Smooth muscle cell of the brain vasculature (primary cell): ENCODE measurements around the gene YY1AP1.
"Not testable (repeated sequence)": the region's sequence is repeated elsewhere in the genome, so short reads cannot be mapped to it uniquely, and the experiment has no call there.

ENCODE experiments used
- DNase-seq: peaks from one replicate; pipeline ENCODE4 v3.0.0-alpha.2; 2012; ENCODE audit warnings: low read depth, low spot score

The YY1AP1 gene

DNA sequence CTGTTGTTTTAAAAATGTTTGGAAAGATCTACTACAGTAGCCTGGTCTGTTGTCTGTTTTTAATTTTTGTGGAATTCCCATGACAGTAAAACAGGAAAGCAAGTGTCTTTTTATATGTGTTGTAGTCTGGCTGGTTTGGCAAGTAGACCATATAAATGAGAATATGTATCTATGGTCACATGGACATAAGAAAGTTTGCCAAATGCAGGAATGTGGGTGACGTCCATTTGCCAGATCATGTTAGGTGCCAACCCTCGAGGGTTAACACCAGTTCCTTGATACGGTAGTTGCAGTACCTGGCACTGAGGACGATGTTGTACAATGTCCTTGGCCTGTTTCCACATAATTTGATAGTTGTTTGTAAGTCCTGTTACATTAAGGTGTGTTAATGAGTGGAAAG lies 6.5 kb upstream of the YY1AP1 start:
- DNase-seq = no peak

- DNase-seq = no peak
These were observed 5.6 kb upstream of the YY1AP1 start for GRCh38 chr1:155694167-155694566.

DNA sequence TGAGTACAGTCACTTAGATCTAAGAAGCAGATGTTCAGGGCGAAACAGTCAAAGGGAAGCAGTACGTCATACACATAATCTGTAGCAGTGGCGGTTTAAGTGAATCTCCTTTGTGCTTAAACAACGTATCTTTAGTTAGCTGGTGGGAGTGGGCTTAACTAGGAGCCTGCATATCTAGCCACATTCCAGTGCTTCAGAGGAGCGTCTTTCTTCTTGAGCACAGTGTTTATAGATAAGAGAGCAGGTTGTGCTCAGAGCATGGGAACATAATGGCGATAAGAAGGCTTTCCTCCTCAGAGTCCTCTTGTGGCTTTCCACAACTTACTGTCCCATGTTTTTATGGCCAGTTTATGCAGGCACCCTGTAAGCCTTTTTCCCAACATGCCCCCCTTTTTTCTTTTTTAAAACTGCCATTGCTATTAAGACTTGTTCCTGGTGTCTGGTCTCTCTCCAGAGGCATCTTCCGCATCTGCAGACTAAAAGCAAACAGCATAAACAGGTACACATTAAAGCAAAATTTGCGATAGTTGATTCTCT lies 3.5 kb upstream of the YY1AP1 start:
- DNase-seq = no peak

- DNase-seq = not testable (repeated sequence)
These were observed 570 bp upstream of the YY1AP1 start, which contains the start of gene DAP3 for GRCh38 chr1:155689081-155689607. Gene DAP3 (plus strand): TSS chr1:155689091. CDS start chr1:155709780, 20,689 bp downstream.

DNA sequence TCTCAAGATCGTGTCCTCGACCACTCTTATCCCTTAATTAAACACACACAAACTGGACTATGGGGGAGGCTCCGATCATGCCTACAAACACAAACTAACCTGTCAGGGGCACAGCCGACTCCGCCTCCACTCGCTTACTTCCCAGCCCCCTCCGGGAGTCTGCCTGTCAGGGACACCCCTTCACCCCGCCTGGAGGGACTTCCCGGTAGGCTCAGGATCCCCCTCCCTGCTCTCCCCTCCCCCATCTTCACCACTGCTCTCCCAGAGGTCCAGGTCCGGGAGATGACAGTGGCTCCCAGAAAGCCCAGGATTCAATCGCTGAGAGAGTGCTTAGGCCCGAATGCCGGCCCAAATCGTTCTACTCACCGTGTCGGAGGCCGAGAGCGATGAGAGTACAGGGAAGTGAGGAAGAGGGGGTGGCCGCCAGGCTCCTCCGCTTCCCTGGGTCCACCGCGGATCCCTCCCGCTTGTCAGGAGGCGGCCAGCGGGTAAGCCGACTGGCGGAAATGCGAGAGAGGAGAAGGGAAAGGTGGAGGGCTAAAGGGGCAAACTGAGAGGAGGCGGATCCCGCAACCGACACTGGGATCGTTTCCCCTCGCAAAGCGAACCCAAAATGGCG lies 760 bp downstream of the YY1AP1 start:
- not testable (repeated sequence) for DNase-seq

DNA sequence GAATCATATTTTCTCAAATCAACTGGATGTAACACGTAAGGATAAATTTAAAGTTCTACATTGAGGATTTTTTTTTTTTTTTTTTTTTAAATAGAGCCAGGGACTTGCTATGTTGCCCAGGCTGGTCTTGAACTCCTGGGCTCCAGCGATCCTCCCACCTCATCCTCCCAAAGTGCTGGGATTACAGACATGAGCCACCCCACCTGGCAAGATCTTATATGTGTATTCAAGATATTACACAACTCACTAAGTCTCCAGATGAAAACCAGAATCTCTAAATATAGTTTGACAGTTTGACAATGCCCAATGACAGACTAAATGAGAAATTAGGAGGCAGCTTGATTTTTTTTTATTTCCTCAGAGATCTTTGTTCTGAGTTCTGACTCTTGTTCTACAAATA lies 6.8 kb downstream of the YY1AP1 start:
- no peak for DNase-seq

GRCh38 chr1:155680531-155680930 lies 8.0 kb downstream of the YY1AP1 start:
- DNase-seq = no peak

DNA sequence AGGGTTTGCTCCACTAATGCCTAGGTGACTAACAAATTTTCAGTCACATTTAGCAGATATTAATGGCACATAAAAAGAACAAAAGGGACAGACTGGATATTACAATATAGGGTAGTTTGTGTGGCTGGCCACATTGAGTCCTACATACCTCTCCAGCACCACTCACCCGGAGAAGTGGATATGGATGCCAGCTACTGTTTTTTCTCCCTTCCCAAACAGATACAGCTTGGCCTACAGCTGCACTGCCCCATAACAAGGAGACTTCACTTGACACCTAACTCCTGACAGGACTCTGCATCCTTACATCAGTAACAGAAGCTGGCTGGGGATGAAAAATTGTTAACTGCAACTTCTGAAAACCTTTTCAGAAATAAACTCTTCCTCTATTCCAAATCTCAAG lies 9.6 kb downstream of the YY1AP1 start:
- not testable (repeated sequence) for DNase-seq

DNA sequence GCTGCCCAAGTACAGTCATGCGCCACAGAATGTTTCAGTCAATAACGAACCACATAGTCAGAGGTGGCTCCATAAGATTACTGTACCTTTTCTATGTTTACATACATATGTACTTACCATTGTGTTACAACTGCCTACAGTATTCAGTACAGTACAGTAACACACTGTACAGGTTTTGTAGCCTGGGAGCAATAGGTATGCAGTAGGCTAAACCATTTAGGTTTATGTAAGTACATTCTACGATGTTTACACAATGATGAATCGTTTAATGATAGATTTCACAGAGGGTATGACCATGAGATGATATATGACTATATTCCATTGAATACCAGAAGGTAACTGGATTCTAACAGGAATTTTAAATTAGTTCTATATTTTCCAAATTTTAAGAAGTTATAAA lies 10.5 kb downstream of the YY1AP1 start:
- DNase-seq = no peak

GRCh38 chr1:155673003-155673402 lies 15.6 kb downstream of the YY1AP1 start:
- no peak for DNase-seq

GRCh38 chr1:155671750-155672149 lies 16.8 kb downstream of the YY1AP1 start:
- DNase-seq = no peak

DNA sequence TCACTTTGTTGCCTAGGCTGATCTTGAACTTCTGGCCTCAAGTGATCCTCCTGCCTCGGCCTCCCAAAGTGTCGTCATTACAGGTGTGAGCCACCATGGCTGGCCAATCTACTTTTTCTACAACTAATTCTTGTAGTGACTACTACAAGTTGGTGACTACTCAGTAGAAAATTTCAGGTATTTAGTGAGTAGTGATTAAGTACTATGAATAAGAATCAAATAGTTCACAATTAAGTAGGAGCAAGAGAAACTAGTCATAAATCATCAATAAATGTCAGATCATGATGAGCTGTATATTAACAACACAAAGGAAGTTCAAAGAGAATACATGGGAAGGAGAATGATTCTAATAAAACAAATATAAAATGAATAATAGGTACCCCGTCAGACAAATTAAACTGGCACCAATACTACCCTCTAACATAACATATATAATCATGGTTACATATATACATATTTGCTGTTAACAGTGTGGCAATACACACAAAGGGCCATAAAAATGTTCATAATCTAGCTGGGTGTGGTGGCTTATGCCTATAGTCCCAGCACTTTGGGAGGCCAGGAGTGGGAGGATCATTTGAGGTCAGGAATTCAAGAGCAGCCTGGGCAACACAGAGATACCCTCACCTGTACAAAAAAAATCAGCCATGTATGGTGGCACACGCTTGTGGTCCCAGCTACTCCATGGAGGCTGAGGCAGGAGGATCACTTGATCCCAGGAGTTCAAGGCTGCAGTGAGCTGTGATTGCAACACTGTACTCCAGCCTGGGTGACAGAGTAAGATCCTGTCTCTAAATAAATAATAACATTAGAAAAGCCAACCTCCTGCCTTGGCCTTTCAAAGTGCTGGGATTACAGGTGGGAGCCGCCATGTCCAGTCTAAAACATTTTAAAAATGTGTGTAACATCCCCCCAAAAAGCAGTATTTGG lies 19.1 kb downstream of the YY1AP1 start:
- no peak for DNase-seq

GRCh38 chr1:155661239-155661638 lies 27.3 kb downstream of the YY1AP1 start:
- DNase-seq = not testable (repeated sequence)

GRCh38 chr1:155657463-155657862 lies 31.1 kb downstream of the YY1AP1 start:
- DNase-seq = no peak

GRCh38 chr1:155652951-155653350 lies 35.6 kb downstream of the YY1AP1 start:
- no peak for DNase-seq

- DNase-seq = no peak
These were observed 36.5 kb downstream of the YY1AP1 start for GRCh38 chr1:155651861-155652661.

DNA sequence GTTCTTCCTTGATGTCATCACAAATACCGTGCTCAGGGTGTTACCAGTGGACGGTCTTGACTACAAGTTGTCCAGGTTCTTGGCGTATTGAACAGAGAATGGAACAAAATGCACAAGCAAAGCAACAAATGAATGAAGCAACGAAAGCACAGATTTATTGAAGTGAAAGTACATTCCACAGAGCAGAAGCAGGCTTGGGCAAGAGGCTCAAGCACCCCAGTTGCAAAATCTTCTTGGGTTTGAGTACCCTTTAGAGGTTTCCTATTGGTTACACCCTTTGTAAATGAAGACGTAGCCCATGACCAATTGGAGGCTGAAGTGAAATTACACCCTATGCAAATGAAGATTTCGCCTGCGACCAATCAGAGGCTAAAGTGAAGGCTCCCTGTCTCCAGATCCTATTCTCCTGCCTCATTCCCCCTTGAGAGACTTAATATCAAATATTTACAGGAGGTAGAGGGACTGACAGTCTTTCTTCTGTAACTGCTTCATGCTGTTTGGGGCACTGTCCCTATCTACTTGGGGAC lies 38.3 kb downstream of the YY1AP1 start:
- no peak for DNase-seq

DNA sequence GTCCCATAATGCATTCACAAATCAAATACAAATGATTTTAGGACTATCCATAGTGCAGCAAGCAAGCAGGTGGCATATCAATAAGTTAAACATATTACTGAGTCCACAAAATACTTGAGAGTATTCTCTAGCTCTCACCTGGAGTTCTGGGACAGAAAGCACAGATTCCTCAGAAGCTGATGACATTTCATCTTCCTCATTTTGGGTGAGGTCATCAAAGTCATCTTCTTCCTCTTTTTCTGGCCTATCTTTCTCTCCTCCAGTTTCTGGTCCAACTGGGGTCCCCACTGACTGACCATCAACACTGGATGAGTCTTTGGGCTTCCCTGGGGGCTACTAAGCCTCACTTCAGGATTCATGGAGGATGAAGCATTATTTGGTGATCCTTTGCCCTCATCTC lies 38.9 kb downstream of the YY1AP1 start:
- DNase-seq = no peak

DNA sequence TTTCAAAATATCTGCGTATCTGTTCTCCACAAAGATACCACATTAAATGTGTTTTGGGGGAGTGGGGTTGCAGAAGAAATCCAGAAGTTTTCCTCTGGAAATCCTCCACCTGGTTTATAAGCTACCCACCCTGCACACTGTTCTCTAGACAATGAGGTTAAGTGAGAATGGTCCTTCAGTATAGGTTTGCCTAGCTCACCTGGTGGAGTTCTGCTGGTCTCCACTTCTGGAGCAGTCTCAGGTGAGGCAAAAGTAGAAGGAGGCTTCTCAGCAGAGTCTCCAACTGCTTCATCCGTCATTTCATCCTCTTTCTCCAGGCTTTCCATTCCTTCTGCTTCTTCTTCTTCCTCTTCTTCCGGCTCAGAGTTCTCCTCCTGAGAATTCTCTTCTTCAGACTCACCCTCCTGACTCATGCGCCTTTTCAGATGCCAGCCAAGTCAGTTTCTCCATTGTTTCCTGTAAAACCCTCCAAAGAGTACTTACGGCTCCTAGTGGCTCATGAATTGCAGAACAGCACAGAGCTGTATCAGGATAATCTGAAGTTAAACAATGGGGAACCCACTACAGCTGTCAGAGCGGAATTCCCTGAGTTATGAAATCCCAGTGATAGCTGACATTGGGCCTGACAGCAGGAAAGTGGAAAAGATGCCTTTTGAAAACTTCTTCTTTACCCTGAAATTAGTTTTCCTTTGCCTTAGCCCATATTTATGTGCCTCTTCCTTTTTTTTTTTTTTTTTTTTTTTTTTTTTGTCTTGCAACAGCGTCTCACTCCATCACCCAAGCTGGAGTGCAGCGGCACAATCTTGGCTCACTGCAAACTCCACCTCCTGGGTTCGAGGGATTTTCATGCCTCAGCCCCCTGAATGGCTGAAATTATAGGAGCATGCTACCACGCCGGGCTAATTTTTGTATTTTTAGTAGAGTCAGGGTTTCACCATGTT lies 40.1 kb downstream of the YY1AP1 start:
- peak; percentile 39 for DNase-seq

GRCh38 chr1:155646307-155646706 lies 42.3 kb downstream of the YY1AP1 start:
- DNase-seq = peak; percentile 28
